Islet of Langerhans (tissue), 1 donor: ENCODE results near the gene RPUSD1.

Source experiments
- FAIRE-seq: peaks from one replicate; lab custom pipeline; 2011; peaks lifted over from hg19 to GRCh38; lab: Jason Lieb, UNC

Gene RPUSD1

GRCh38 chr16:818592-818991 is 30.4 kb upstream of the RPUSD1 start:
- no peak for FAIRE-seq

GRCh38 chr16:818132-818531 is 30.0 kb upstream of the RPUSD1 start:
- FAIRE-seq = no peak

- FAIRE-seq = no peak
Observed at GRCh38 chr16:817001-817906, 29.1 kb upstream of the RPUSD1 start.

- FAIRE-seq = no peak
Observed at GRCh38 chr16:815861-816260, 27.7 kb upstream of the RPUSD1 start.

- FAIRE-seq = no peak
Observed at GRCh38 chr16:814974-815373, 26.8 kb upstream of the RPUSD1 start.

GRCh38 chr16:813916-814412 is 25.8 kb upstream of the RPUSD1 start:
- no peak for FAIRE-seq

GRCh38 chr16:813204-813915 is 25.2 kb upstream of the RPUSD1 start:
- no peak for FAIRE-seq

- no peak for FAIRE-seq
Observed at GRCh38 chr16:808085-808386, 19.9 kb upstream of the RPUSD1 start.

- no peak for FAIRE-seq
Observed at GRCh38 chr16:807347-808084, 19.3 kb upstream of the RPUSD1 start.

- FAIRE-seq = no peak
Observed at GRCh38 chr16:805474-805873, 17.3 kb upstream of the RPUSD1 start.

GRCh38 chr16:804193-805048 is 16.2 kb upstream of the RPUSD1 start:
- no peak for FAIRE-seq

- FAIRE-seq = no peak
Observed at GRCh38 chr16:803754-804080, 15.5 kb upstream of the RPUSD1 start.

- FAIRE-seq = no peak
Observed at GRCh38 chr16:802914-803753, 15.0 kb upstream of the RPUSD1 start.

GRCh38 chr16:802461-802860 is 14.3 kb upstream of the RPUSD1 start:
- FAIRE-seq = no peak

GRCh38 chr16:801584-802363 is 13.6 kb upstream of the RPUSD1 start:
- FAIRE-seq = no peak

GRCh38 chr16:800834-801511 is 12.8 kb upstream of the RPUSD1 start:
- FAIRE-seq = no peak

- no peak for FAIRE-seq
Observed at GRCh38 chr16:799948-800833, 12.0 kb upstream of the RPUSD1 start, which contains the start of gene GNG13. GNG13 (minus strand) TSS chr16:800734; CDS start chr16:799077, 1,657 bp downstream.

- no peak for FAIRE-seq
Observed at GRCh38 chr16:799111-799947, 11.1 kb upstream of the RPUSD1 start.
